HepG2 (cell line): ENCODE results near the gene ZNF492. TPM values are rescaled to one million over a fixed set of nuclear protein-coding genes. Genes with fewer than 3 reads are reported as not detected.

Experiments
- ATAC-seq: fragments of 200-7000 bp; cut with Tn5 transposase; 3 replicates; pipeline ENCODE4 v1.9.1; 2020; ENCODE audit warnings: mild to moderate bottlenecking, moderate library complexity
- BruUV-seq: library from RNA; stranded (reverse); fragments of 400-500 nt; replicated peaks from 2 replicates; lab custom pipeline; 2021; lab: Mats Ljungman, UMichigan
- CTCF ChIA-PET: fragments of 300-600 bp; formaldehyde crosslinking; extraction: SDS; loops from one replicate; lab custom pipeline; 2021; ENCODE audit warnings: low total read pairs, inconsistent platforms, low intra/inter-chr PET ratio; lab: Yijun Ruan, JAX
- POLR2A ChIA-PET: fragments of 350-600 bp; sonication (Branson Sonifier 250); formaldehyde crosslinking; loops from one replicate; lab custom pipeline; 2020; ENCODE audit warnings: antibody characterized with exemption, inconsistent platforms; lab: Yijun Ruan, JAX
- DNase-seq: peaks from one replicate; pipeline ENCODE4 v3.0.0-alpha.2; 2015; ENCODE audit warnings: low spot score
- FAIRE-seq: peaks from 3 replicates; lab custom pipeline; 2011; peaks lifted over from hg19 to GRCh38; lab: Jason Lieb, UNC
- H2AFZ ChIP-seq: one replicate; pipeline ENCODE4 v1.6.1; 2011; ENCODE audit warnings: low read length, inconsistent platforms
- H3K27ac ChIP-seq: fragments of 300-600 bp; 3 replicates; pipeline ENCODE4 v1.8.0; 2011; ENCODE audit warnings: mixed run types, mild to moderate bottlenecking, mixed read lengths, low read length, inconsistent platforms; ENCODE audit not compliant: insufficient read depth; ENCODE audit errors: extremely low read length
- H3K27me3 ChIP-seq, 2 experiments: fragments of 200-600 bp in 1 of 2; 2 replicates in 1 of 2; 3 replicates in 1 of 2; pipeline versions ENCODE4 v1.6.0 to v1.8.0; 2011; ENCODE audit warnings: low read length in 2 of 2, mild to moderate bottlenecking in 2 of 2, moderate library complexity in 2 of 2, inconsistent platforms in 1 of 2; ENCODE audit not compliant: insufficient read depth in 2 of 2, control insufficient read depth in 1 of 2
- H3K36me3 ChIP-seq, 2 experiments: fragments of 200-600 bp in 1 of 2; replicated peaks in 1 of 2; 2 replicates in 1 of 2; 3 replicates in 1 of 2; pipeline versions ENCODE4 v1.5.1 to v1.8.0; 2011; ENCODE audit warnings: low read length in 2 of 2, inconsistent platforms in 1 of 2; ENCODE audit not compliant: insufficient read depth in 2 of 2, control insufficient read depth in 1 of 2
- H3K4me1 ChIP-seq: 2 replicates; pipeline ENCODE4 v1.5.1; 2012; ENCODE audit warnings: low read length, inconsistent platforms; ENCODE audit not compliant: insufficient read depth
- H3K4me2 ChIP-seq: 2 replicates; pipeline ENCODE4 v1.6.0; 2011; ENCODE audit warnings: low read depth, low read length, inconsistent platforms
- H3K4me3 ChIP-seq, 3 experiments: fragments of 200-600 bp in 1 of 3; sonication (generic), shearing (Covaris generic) in 1 of 3; replicated peaks in 1 of 3; 2 replicates each; pipeline ENCODE4 v1.5.1; 2011 to 2016; ENCODE audit warnings: low read length in 3 of 3, inconsistent platforms in 2 of 3, low read depth in 2 of 3, mild to moderate bottlenecking in 2 of 3, control low read depth in 1 of 3, mixed read lengths in 1 of 3; ENCODE audit not compliant: insufficient read depth in 1 of 3
- H3K79me2 ChIP-seq: one replicate; pipeline ENCODE4 v1.6.1; 2011; ENCODE audit warnings: low read length, inconsistent platforms; ENCODE audit not compliant: insufficient read depth
- H3K9ac ChIP-seq: 2 replicates; pipeline ENCODE4 v1.6.0; 2011; ENCODE audit warnings: mild to moderate bottlenecking, low read depth, low read length, inconsistent platforms; ENCODE audit not compliant: insufficient read depth
- H3K9me3 ChIP-seq: 2 replicates; pipeline ENCODE4 v1.5.1; 2012; ENCODE audit warnings: mild to moderate bottlenecking, low read length
- H4K20me1 ChIP-seq: 2 replicates; pipeline ENCODE4 v1.6.0; 2011; ENCODE audit warnings: inconsistent platforms, mild to moderate bottlenecking, low read length, moderate library complexity; ENCODE audit not compliant: insufficient read depth
- ASH2L ChIP-seq: fragments of 300-600, 200-600 bp; sonication (generic); IDR thresholded peaks from 2 replicates; pipeline ENCODE4 v1.7.0; 2017; ENCODE audit warnings: low read depth, mild to moderate bottlenecking, moderate library complexity, mixed read lengths, low read length; ENCODE audit not compliant: insufficient read length
- HES4 ChIP-seq: sonication (generic); formaldehyde crosslinking; IDR thresholded peaks from 2 replicates; pipeline ENCODE4 v1.9.0; 2021; ENCODE audit warnings: mild to moderate bottlenecking, missing genetic modification reagents, borderline replicate concordance
- ISL2 ChIP-seq: sonication (generic); formaldehyde crosslinking; IDR thresholded peaks from 2 replicates; pipeline ENCODE4 v1.5.0; 2020; ENCODE audit warnings: missing genetic modification reagents
- KDM2A ChIP-seq: sonication (generic); formaldehyde crosslinking; IDR thresholded peaks from 2 replicates; pipeline ENCODE4 v1.4.0; 2020; ENCODE audit warnings: low read depth, missing genetic modification reagents, borderline replicate concordance
- MAFG ChIP-seq: sonication (generic); formaldehyde crosslinking; IDR thresholded peaks from 2 replicates; pipeline ENCODE4 v1.5.1; 2020; ENCODE audit warnings: mild to moderate bottlenecking, missing genetic modification reagents
- NFKBIZ ChIP-seq: IDR thresholded peaks from 2 replicates; pipeline ENCODE4 v1.6.1; 2018; ENCODE audit warnings: missing genetic modification reagents, missing compliant biosample characterization
- NFYB ChIP-seq: sonication (generic); formaldehyde crosslinking; IDR thresholded peaks from 2 replicates; pipeline ENCODE4 v1.4.0; 2020; ENCODE audit warnings: missing genetic modification reagents
- TOE1 ChIP-seq: sonication (generic); formaldehyde crosslinking; IDR thresholded peaks from 2 replicates; pipeline ENCODE4 v1.4.0; 2020; ENCODE audit warnings: mild to moderate bottlenecking, missing genetic modification reagents
- TRIM22 ChIP-seq: fragments of 450-650 bp; IDR thresholded peaks from 2 replicates; pipeline ENCODE4 v1.6.1; 2017
- ZBTB1 ChIP-seq: sonication (generic); formaldehyde crosslinking; IDR thresholded peaks from 2 replicates; pipeline ENCODE4 v1.4.0; 2020; ENCODE audit warnings: missing genetic modification reagents, borderline replicate concordance
- ZNF441 ChIP-seq: sonication (generic); formaldehyde crosslinking; IDR thresholded peaks from 2 replicates; pipeline ENCODE4 v1.7.0; 2021; ENCODE audit warnings: missing genetic modification reagents, borderline replicate concordance
- ZNF460 ChIP-seq: sonication (generic); formaldehyde crosslinking; IDR thresholded peaks from 2 replicates; pipeline ENCODE4 v1.5.1; 2020; ENCODE audit warnings: missing genetic modification reagents, mild to moderate bottlenecking, borderline replicate concordance
- ZNF746 ChIP-seq: sonication (generic); formaldehyde crosslinking; IDR thresholded peaks from 2 replicates; pipeline ENCODE4 v1.8.0; 2022; ENCODE audit warnings: mild to moderate bottlenecking, missing genetic modification reagents
- WGBS: methylation state at CpG from one replicate; pipeline ENCODE4 v1.1.6; 2017; ENCODE audit warnings: low lambda C conversion rate; 5-methylcytosine and 5-hydroxymethylcytosine counted together
- in situ Hi-C: cut with HindIII; loops from 2 replicates; pipeline ENCODE4 v1.10.0; 2017; ENCODE audit warnings: low pct_unique_long_range_greater_than_20kb; ENCODE audit not compliant: extremely low pct_ligation_motif_present
- intact Hi-C: fragments of 100-400 bp; cut with micrococcal nuclease; formaldehyde crosslinking; loops from one replicate; pipeline ENCODE4 v1.10.0; 2022; ENCODE audit not compliant: unreplicated experiment
- polyA plus RNA-seq, 8 experiments: library from polyadenylated mRNA; depleted of rRNA in 3 of 8; stranded (reverse) in 7 of 8; unstranded in 1 of 8; fragments of >200 nt; fragmentation: Illumina TruSeq in 4 of 8; extraction: Trizol in 4 of 8; gene quantifications; 2 replicates each; pipeline versions ENCODE4 v1.2.1 to v1.2.3, GENCODE V29; 2011 to 2016; ENCODE audit warnings: low read depth in 4 of 8, missing spikeins in 1 of 8, mixed read lengths in 1 of 8; ENCODE audit not compliant: insufficient read depth in 1 of 8
- total RNA-seq, 5 experiments: library from RNA; depleted of rRNA; stranded (reverse); fragments of >200 nt; fragmentation: Illumina TruSeq; extraction: Trizol; gene quantifications; 2 replicates each; pipeline ENCODE4 v1.2.3, GENCODE V29; 2016; ENCODE audit warnings: low read depth in 1 of 5

ZNF492 gene
- total and polyA plus RNA-seq, 2 of the 13 experiments (the other 11 are each of a cell fraction or from before 2014, with no cell fraction given): not detected

- no peak for FAIRE-seq
- intact Hi-C loops (no loop called here), in situ Hi-C loops (no loop called here)
- Histone ChIP-seq H3K4me1 (no peaks in the 10 kb centered on the region), H3K4me2 (no peak overlapping the region), H2AFZ (no peak overlapping the region), H3K9ac (no peak overlapping the region), H3K9me3 (peaks cover 96% of the 10 kb centered on the region), H3K79me2 (no peaks in the 10 kb centered on the region), H3K27ac (no peak overlapping the region), H3K36me3 (no peaks in the 10 kb centered on the region), H3K27me3 (no peaks in the 10 kb centered on the region), H3K4me3 (no peak overlapping the region), H4K20me1 (no peaks in the 10 kb centered on the region)
- ChIA-PET CTCF (no interaction called here), POLR2A (no interaction called here)
- no peak for DNase-seq
- no peak for ATAC-seq
- TF ChIP-seq TRIM22: no peak
- TF ChIP-seq ZNF746 (CRISPR knock-in tag): no peak
- TF ChIP-seq ISL2 (CRISPR knock-in tag): no peak
- no peak for TF ChIP-seq HES4 (CRISPR knock-in tag)
- no peak for TF ChIP-seq NFYB (CRISPR knock-in tag)
- TF ChIP-seq NFKBIZ (CRISPR knock-in tag): no peak
- TF ChIP-seq TOE1 (CRISPR knock-in tag): no peak
- no peak for TF ChIP-seq ZBTB1
- no peak for TF ChIP-seq ASH2L
- TF ChIP-seq MAFG (CRISPR knock-in tag): no peak
- no peak for TF ChIP-seq ZNF441 (CRISPR knock-in tag)
- no peak for TF ChIP-seq ZNF460 (CRISPR knock-in tag)
- TF ChIP-seq KDM2A (CRISPR knock-in tag): no peak
- 5% methylated on average over 6 of the region's 12 CpGs for WGBS
- no TSS peak for BruUV-seq
Observed at GRCh38 chr19:22601906-22602630, 32.1 kb upstream of the ZNF492 start.
